Measurements from ENCODE around the gene MLX.
"Not testable (repeated sequence)": the region's sequence is repeated elsewhere in the genome, so short reads cannot be mapped to it uniquely, and the experiment has no call there.

MLX gene

GRCh38 chr17:42536372-42537155 lies 30.3 kb upstream of the MLX start:
- peak; percentile 55 to 70 for DNase-seq

- DNase-seq, result no peak
These were observed 29.6 kb upstream of the MLX start for GRCh38 chr17:42537156-42537805.

GRCh38 chr17:42537826-42538451 lies 29.0 kb upstream of the MLX start:
- DNase-seq, result no peak

GRCh38 chr17:42538482-42538881 lies 28.4 kb upstream of the MLX start:
- DNase-seq, result no peak

GRCh38 chr17:42540558-42540957 lies 26.3 kb upstream of the MLX start:
- not testable (repeated sequence) for DNase-seq

DNA sequence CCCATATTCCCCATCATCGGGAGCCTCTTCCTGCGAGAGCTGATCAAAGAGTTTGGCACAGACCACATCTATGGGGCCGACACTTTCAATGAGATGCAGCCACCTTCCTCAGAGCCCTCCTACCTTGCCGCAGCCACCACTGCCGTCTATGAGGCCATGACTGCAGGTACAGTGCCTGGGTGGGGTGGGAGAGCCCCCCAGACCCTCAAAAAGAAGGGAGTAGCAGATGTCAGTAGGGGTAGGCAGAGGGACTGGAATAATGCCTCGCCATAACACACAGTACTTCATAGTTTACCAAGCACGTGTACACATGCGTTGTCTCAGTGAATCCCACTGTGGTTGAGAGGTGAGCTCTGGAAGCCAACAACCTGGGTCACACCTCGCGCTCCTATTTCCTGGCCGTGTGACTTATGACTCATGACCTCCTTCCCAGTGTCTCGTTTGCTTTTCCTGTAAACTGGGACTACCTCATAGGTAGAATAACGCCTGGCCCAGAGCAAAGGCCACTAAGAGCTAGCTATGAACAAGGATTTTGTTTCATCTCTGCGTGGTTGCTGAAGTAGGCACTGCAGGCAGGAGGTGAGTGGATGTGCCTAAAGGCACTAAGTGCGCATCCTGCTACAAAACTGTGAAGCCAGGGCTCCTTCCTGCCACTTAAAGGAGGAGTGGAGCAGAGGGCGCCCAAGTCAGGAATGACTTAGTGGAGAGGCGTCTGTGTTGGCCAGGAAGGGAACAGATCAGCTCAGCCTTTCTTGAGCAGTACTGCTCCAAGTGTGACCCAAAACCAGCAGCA lies 25.7 kb upstream of the MLX start:
- DNase-seq, result peak; percentile 22 to 55

DNA sequence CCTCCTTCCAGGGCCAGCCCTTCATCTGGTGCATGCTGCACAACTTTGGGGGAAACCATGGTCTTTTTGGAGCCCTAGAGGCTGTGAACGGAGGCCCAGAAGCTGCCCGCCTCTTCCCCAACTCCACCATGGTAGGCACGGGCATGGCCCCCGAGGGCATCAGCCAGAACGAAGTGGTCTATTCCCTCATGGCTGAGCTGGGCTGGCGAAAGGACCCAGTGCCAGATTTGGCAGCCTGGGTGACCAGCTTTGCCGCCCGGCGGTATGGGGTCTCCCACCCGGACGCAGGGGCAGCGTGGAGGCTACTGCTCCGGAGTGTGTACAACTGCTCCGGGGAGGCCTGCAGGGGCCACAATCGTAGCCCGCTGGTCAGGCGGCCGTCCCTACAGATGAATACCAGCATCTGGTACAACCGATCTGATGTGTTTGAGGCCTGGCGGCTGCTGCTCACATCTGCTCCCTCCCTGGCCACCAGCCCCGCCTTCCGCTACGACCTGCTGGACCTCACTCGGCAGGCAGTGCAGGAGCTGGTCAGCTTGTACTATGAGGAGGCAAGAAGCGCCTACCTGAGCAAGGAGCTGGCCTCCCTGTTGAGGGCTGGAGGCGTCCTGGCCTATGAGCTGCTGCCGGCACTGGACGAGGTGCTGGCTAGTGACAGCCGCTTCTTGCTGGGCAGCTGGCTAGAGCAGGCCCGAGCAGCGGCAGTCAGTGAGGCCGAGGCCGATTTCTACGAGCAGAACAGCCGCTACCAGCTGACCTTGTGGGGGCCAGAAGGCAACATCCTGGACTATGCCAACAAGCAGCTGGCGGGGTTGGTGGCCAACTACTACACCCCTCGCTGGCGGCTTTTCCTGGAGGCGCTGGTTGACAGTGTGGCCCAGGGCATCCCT lies 23.5 kb upstream of the MLX start:
- DNase-seq, result no peak

GRCh38 chr17:42544874-42545283 lies 22.0 kb upstream of the MLX start:
- no peak for DNase-seq

- DNase-seq, result not testable (repeated sequence)
These were observed 21.0 kb upstream of the MLX start for GRCh38 chr17:42545755-42546505.

- DNase-seq, result no peak
These were observed 19.9 kb upstream of the MLX start for GRCh38 chr17:42547001-42547461.

DNA sequence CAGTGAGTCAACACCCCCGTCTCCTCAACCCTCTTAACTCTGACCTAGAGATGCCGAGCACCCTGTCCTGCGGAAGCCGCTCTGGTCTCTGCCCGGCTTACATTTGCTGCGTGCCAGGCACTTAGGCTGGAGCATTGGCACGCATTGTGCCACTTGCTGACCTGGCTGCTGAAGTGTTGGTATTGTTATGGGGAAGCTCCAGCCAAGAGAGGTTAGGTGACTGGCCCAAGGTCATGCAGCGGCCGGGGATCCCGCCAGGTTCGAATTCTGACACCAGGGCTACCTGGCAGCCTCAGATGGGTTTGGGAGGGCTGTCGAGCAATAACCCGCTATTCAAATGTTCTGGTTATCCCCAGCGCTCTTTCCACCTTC lies 19.2 kb upstream of the MLX start:
- DNase-seq, result no peak

- DNase-seq, result peak; percentile 81 to 82
These were observed 18.6 kb upstream of the MLX start for GRCh38 chr17:42548070-42548837.

- no peak for DNase-seq
These were observed 17.7 kb upstream of the MLX start for GRCh38 chr17:42548993-42549755.

GRCh38 chr17:42552736-42553135 lies 14.2 kb upstream of the MLX start, which contains the start of gene HSD17B1:
Gene HSD17B1, plus strand, starts transcription at chr17:42552923. Its CDS starts 11 bp downstream, at chr17:42552934.
- not testable (repeated sequence) for DNase-seq

DNA sequence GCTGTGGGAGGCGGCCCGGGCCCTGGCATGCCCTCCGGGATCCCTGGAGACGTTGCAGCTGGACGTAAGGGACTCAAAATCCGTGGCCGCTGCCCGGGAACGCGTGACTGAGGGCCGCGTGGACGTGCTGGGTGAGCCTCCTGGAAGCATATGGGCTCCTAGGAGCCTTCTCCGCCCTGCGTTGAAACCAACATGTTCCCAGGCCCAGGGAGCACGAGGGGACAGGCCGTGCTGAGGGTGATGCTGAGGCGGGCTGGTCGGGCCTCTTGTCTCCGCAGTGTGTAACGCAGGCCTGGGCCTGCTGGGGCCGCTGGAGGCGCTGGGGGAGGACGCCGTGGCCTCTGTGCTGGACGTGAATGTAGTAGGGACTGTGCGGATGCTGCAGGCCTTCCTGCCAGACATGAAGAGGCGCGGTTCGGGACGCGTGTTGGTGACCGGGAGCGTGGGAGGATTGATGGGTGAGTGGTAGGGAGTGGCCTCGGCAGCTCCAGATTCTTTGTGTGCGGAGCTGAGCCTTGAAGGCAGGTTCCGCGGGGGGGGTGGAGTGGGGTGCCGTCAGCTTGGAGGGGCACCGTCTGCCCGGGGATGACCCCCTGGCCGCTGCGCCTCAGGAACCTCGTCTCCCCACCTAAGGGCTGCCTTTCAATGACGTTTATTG lies 13.6 kb upstream of the MLX start:
- DNase-seq, result no peak

- DNase-seq, result peak in 1 of 2 donors; percentile 37
These were observed 13.0 kb upstream of the MLX start for GRCh38 chr17:42553866-42554249.

DNA sequence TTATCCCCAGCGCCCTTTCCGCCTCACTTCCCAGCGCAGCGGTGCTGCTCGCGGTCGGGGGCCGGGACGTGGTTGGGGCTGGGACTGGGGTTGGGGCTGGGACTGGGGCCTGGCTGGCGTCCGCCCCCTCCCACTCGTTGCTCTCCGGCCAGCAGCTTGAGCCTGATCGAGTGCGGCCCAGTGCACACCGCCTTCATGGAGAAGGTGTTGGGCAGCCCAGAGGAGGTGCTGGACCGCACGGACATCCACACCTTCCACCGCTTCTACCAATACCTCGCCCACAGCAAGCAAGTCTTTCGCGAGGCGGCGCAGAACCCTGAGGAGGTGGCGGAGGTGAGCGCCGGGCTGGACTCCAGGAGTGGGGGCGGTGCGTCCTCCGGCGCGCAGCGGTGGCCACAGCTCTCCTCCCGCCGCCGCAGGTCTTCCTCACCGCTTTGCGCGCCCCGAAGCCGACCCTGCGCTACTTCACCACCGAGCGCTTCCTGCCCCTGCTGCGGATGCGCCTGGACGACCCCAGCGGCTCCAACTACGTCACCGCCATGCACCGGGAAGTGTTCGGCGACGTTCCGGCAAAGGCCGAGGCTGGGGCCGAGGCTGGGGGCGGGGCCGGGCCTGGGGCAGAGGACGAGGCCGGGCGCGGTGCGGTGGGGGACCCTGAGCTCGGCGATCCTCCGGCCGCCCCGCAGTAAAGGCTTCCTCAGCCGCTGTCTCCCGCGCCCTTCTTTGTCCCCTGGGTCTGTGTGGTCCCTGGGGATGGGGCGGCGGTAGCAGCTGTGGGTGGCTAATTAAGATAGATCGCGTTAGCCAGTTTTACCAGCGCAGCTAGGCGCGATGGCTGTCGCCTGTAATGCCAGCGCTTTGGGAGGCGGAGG lies 12.4 kb upstream of the MLX start:
- DNase-seq, result peak; percentile 85 to 87

DNA sequence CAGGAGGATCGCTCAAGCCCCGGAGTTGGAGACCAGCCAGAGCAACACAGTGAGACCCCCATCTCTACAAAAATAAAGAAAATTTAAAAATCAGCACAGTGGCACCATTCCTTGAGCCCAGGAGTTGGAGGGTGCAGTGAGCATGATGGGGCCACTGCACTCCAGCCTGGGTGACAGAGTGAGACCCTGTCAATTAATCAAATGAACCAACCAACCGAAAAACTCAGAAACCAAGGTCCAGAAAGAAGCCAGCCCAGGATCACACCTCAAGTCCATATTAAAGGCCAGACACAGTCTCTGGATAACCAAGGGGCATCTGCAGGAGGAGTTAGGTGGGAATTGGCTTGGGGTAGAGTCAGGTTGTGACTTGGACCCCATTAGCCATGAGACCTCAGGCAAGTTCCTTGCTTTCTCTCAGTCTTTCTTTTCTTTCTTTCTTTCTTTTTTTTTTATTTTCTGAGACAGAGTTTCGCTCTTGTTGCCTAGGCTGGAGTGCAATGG lies 11.7 kb upstream of the MLX start:
- no peak for DNase-seq
